ENCODE data around the gene ARHGAP21.
A peak's percentile ranks its signal among the peaks of the same experiment; 100 is the strongest.
"Not testable (repeated sequence)": the region's sequence is repeated elsewhere in the genome, so short reads cannot be mapped to it uniquely, and the experiment has no call there.

Gene ARHGAP21

GRCh38 chr10:24683554-24683953, 40.1 kb downstream of the ARHGAP21 start:
- peaks cover 3% of the 10 kb centered on the region for H3K4me1 Mint-ChIP-seq (ENCODE audit: low read depth)
- no peaks in the 10 kb centered on the region for H3K27me3 Mint-ChIP-seq (ENCODE audit: low read depth)
- H3K4me3 Mint-ChIP-seq: no peak overlapping the region
- H3K27ac Mint-ChIP-seq: no peak overlapping the region
- H3K36me3 Mint-ChIP-seq (ENCODE audit: low read depth): peaks cover 4% of the 10 kb centered on the region
- no peaks in the 10 kb centered on the region for H3K9me3 Mint-ChIP-seq

- no peak overlapping the region for H3K27ac Mint-ChIP-seq
- no peaks in the 10 kb centered on the region for H3K9me3 Mint-ChIP-seq
- peaks cover 3% of the 10 kb centered on the region for H3K4me1 Mint-ChIP-seq (ENCODE audit: low read depth)
- no peak overlapping the region for H3K4me3 Mint-ChIP-seq
- H3K36me3 Mint-ChIP-seq (ENCODE audit: low read depth): peaks cover 4% of the 10 kb centered on the region
- H3K27me3 Mint-ChIP-seq (ENCODE audit: low read depth): no peaks in the 10 kb centered on the region
Observed at GRCh38 chr10:24681572-24682088, 42.1 kb downstream of the ARHGAP21 start.

- H3K36me3 Mint-ChIP-seq (ENCODE audit: low read depth): peaks cover 4% of the 10 kb centered on the region
- no peak overlapping the region for H3K4me3 Mint-ChIP-seq
- H3K27ac Mint-ChIP-seq: no peak overlapping the region
- H3K27me3 Mint-ChIP-seq (ENCODE audit: low read depth): no peaks in the 10 kb centered on the region
- H3K4me1 Mint-ChIP-seq (ENCODE audit: low read depth): peaks cover 3% of the 10 kb centered on the region
- no peaks in the 10 kb centered on the region for H3K9me3 Mint-ChIP-seq
Observed at GRCh38 chr10:24680647-24681524, 42.8 kb downstream of the ARHGAP21 start.

- H3K27me3 Mint-ChIP-seq (ENCODE audit: low read depth): no peaks in the 10 kb centered on the region
- H3K4me3 Mint-ChIP-seq: no peak overlapping the region
- H3K9me3 Mint-ChIP-seq: no peaks in the 10 kb centered on the region
- peaks cover 2% of the 10 kb centered on the region for H3K36me3 Mint-ChIP-seq (ENCODE audit: low read depth)
- peaks cover 11% of the 10 kb centered on the region for H3K4me1 Mint-ChIP-seq (ENCODE audit: low read depth)
- no peak overlapping the region for H3K27ac Mint-ChIP-seq
Observed at GRCh38 chr10:24678757-24679156, 44.9 kb downstream of the ARHGAP21 start.

- H3K27ac Mint-ChIP-seq: peak overlapping the region; percentile 7
- H3K4me3 Mint-ChIP-seq: no peak overlapping the region
- no peaks in the 10 kb centered on the region for H3K36me3 Mint-ChIP-seq (ENCODE audit: low read depth)
- H3K9me3 Mint-ChIP-seq: no peaks in the 10 kb centered on the region
- no peaks in the 10 kb centered on the region for H3K27me3 Mint-ChIP-seq (ENCODE audit: low read depth)
- H3K4me1 Mint-ChIP-seq (ENCODE audit: low read depth): peaks cover 13% of the 10 kb centered on the region
Observed at GRCh38 chr10:24674892-24675632, 48.6 kb downstream of the ARHGAP21 start.

- H3K9me3 Mint-ChIP-seq: no peaks in the 10 kb centered on the region
- peaks cover 4% of the 10 kb centered on the region for H3K36me3 Mint-ChIP-seq (ENCODE audit: low read depth)
- H3K27me3 Mint-ChIP-seq (ENCODE audit: low read depth): no peaks in the 10 kb centered on the region
- H3K4me1 Mint-ChIP-seq (ENCODE audit: low read depth): peaks cover 16% of the 10 kb centered on the region
- no peak overlapping the region for H3K27ac Mint-ChIP-seq
- no peak overlapping the region for H3K4me3 Mint-ChIP-seq
Observed at GRCh38 chr10:24670964-24671670, 52.6 kb downstream of the ARHGAP21 start.

GRCh38 chr10:24669285-24669852, 54.3 kb downstream of the ARHGAP21 start:
- Mint-ChIP-seq H3K27me3 (ENCODE audit: low read depth) (no peaks in the 10 kb centered on the region), H3K36me3 (ENCODE audit: low read depth) (peaks cover 4% of the 10 kb centered on the region), H3K4me3 (no peak overlapping the region), H3K4me1 (ENCODE audit: low read depth) (peaks cover 8% of the 10 kb centered on the region), H3K9me3 (no peaks in the 10 kb centered on the region), H3K27ac (no peak overlapping the region)

- no peaks in the 10 kb centered on the region for H3K9me3 Mint-ChIP-seq
- no peak overlapping the region for H3K27ac Mint-ChIP-seq
- H3K36me3 Mint-ChIP-seq (ENCODE audit: low read depth): peaks cover 4% of the 10 kb centered on the region
- peaks cover 8% of the 10 kb centered on the region for H3K4me1 Mint-ChIP-seq (ENCODE audit: low read depth)
- no peak overlapping the region for H3K4me3 Mint-ChIP-seq
- H3K27me3 Mint-ChIP-seq (ENCODE audit: low read depth): no peaks in the 10 kb centered on the region
Observed at GRCh38 chr10:24668247-24668646, 55.4 kb downstream of the ARHGAP21 start.

- Mint-ChIP-seq H3K27ac (no peak overlapping the region), H3K36me3 (ENCODE audit: low read depth) (peaks cover 4% of the 10 kb centered on the region), H3K4me1 (ENCODE audit: low read depth) (peaks cover 2% of the 10 kb centered on the region), H3K9me3 (no peaks in the 10 kb centered on the region), H3K27me3 (ENCODE audit: low read depth) (no peaks in the 10 kb centered on the region), H3K4me3 (no peak overlapping the region)
Observed at GRCh38 chr10:24664991-24665390, 58.7 kb downstream of the ARHGAP21 start.

GRCh38 chr10:24661376-24661775, 62.3 kb downstream of the ARHGAP21 start:
- Mint-ChIP-seq H3K9me3 (peaks cover 11% of the 10 kb centered on the region), H3K27ac (no peak overlapping the region), H3K36me3 (ENCODE audit: low read depth) (peaks cover 7% of the 10 kb centered on the region), H3K4me1 (ENCODE audit: low read depth) (peaks cover under 1% of the 10 kb centered on the region), H3K4me3 (no peak overlapping the region), H3K27me3 (ENCODE audit: low read depth) (no peaks in the 10 kb centered on the region)

GRCh38 chr10:24658319-24658718, 65.4 kb downstream of the ARHGAP21 start:
- not testable (repeated sequence) for H3K4me3 Mint-ChIP-seq; H3K27ac Mint-ChIP-seq; H3K4me1 Mint-ChIP-seq (ENCODE audit: low read depth); H3K27me3 Mint-ChIP-seq (ENCODE audit: low read depth)
- Mint-ChIP-seq H3K36me3 (ENCODE audit: low read depth) (peaks cover 16% of the 10 kb centered on the region), H3K9me3 (peaks cover 15% of the 10 kb centered on the region)

- not testable (repeated sequence) for H3K4me1 Mint-ChIP-seq (ENCODE audit: low read depth); H3K27ac Mint-ChIP-seq; H3K27me3 Mint-ChIP-seq (ENCODE audit: low read depth); H3K4me3 Mint-ChIP-seq
- Mint-ChIP-seq H3K36me3 (ENCODE audit: low read depth) (peaks cover 16% of the 10 kb centered on the region), H3K9me3 (peaks cover 15% of the 10 kb centered on the region)
Observed at GRCh38 chr10:24656326-24656725, 67.4 kb downstream of the ARHGAP21 start.

GRCh38 chr10:24652381-24652957, 71.2 kb downstream of the ARHGAP21 start:
- Mint-ChIP-seq H3K9me3 (peaks cover 5% of the 10 kb centered on the region), H3K36me3 (ENCODE audit: low read depth) (peaks cover 9% of the 10 kb centered on the region), H3K27ac (no peak overlapping the region), H3K27me3 (ENCODE audit: low read depth) (no peaks in the 10 kb centered on the region), H3K4me1 (ENCODE audit: low read depth) (peaks cover 2% of the 10 kb centered on the region), H3K4me3 (no peak overlapping the region)

- Mint-ChIP-seq H3K4me1 (ENCODE audit: low read depth) (peaks cover 5% of the 10 kb centered on the region), H3K4me3 (no peak overlapping the region), H3K27ac (no peak overlapping the region), H3K9me3 (peaks cover 5% of the 10 kb centered on the region), H3K27me3 (ENCODE audit: low read depth) (no peaks in the 10 kb centered on the region), H3K36me3 (ENCODE audit: low read depth) (peaks cover 9% of the 10 kb centered on the region)
Observed at GRCh38 chr10:24651923-24652322, 71.8 kb downstream of the ARHGAP21 start.
